K562 (cell line): Measurements from ENCODE around the gene TMEM266. TPM values are rescaled to one million over a fixed set of nuclear protein-coding genes. Genes with fewer than 3 reads are reported as not detected.
A peak's percentile ranks its signal among the peaks of the same experiment; 100 is the strongest.

ENCODE experiments used
- ILK ChIP-seq: fragments of 450-650 bp; IDR thresholded peaks from 2 replicates; pipeline ENCODE4 v1.6.1; 2016; ENCODE audit warnings: missing genetic modification characterization, low read depth, mild to moderate bottlenecking, missing compliant biosample characterization, moderate library complexity, borderline replicate concordance
- L3MBTL2 ChIP-seq: fragments of 450-650 bp; IDR thresholded peaks from 2 replicates; pipeline ENCODE4 v1.6.1; 2016; ENCODE audit warnings: mild to moderate bottlenecking, moderate library complexity
- PHB ChIP-seq: fragments of 250-450 bp; sonication (Bioruptor Pico); IDR thresholded peaks from 2 replicates; pipeline ENCODE4 v1.5.0; 2021
- RBBP5 ChIP-seq: fragments of 200-600 bp; sonication (generic); IDR thresholded peaks from 2 replicates; pipeline ENCODE4 v1.6.1; 2012; ENCODE audit warnings: borderline replicate concordance, mild to moderate bottlenecking, low read length, control low read depth, inconsistent platforms; ENCODE audit not compliant: insufficient read depth, poor library complexity, severe bottlenecking
- RBM25 ChIP-seq: fragments of 200-400 bp; formaldehyde crosslinking; IDR thresholded peaks from 2 replicates; pipeline ENCODE4 v1.6.1; 2018; ENCODE audit warnings: low read length, low read depth, moderate library complexity; ENCODE audit not compliant: severe bottlenecking
- RCOR1 ChIP-seq, 2 experiments: IDR thresholded peaks; 2 replicates each; pipeline ENCODE4 v1.6.1; 2012; ENCODE audit warnings: low read depth in 2 of 2, low read length in 2 of 2, borderline replicate concordance in 1 of 2, improper control_type of control experiment in 1 of 2
- TOE1 ChIP-seq, 2 experiments: fragments of 450-650 bp in 1 of 2; sonication (generic) in 1 of 2; formaldehyde crosslinking in 1 of 2; IDR thresholded peaks; 2 replicates each; pipeline versions ENCODE4 v1.7.1 to v1.8.0; 2016 to 2022; ENCODE audit warnings: borderline replicate concordance in 2 of 2, mild to moderate bottlenecking in 2 of 2, antibody characterized with exemption in 1 of 2, inconsistent platforms in 1 of 2, low read depth in 1 of 2, missing genetic modification reagents in 1 of 2, moderate library complexity in 1 of 2
- ZFP36 ChIP-seq: fragments of 150-350 bp; IDR thresholded peaks from 2 replicates; pipeline ENCODE4 v1.6.1; 2018; ENCODE audit warnings: low read length, low read depth; ENCODE audit not compliant: partially characterized antibody
- ZKSCAN1 ChIP-seq: fragments of 150-350 bp; IDR thresholded peaks from 2 replicates; pipeline ENCODE4 v1.6.1; 2016; ENCODE audit warnings: low read depth, low read length
- ZNF140 ChIP-seq: fragments of 250-450 bp; sonication (Bioruptor Pico); IDR thresholded peaks from 2 replicates; pipeline ENCODE4 v1.8.0; 2021; ENCODE audit warnings: moderate library complexity, mild to moderate bottlenecking, inconsistent platforms
- polyA plus RNA-seq, 8 experiments: library from polyadenylated mRNA; depleted of rRNA in 4 of 8; stranded (reverse) in 5 of 8; unstranded in 3 of 8; fragments of >200 nt; fragmentation: Nextera tagmentation in 2 of 8; fragmentation: Illumina TruSeq in 1 of 8; extraction: Ambion mirVana in 2 of 8; extraction: Trizol in 1 of 8; gene quantifications; 2 replicates each; pipeline versions ENCODE4 v1.2.1 to v1.2.3, GENCODE V29; 2011 to 2014; ENCODE audit warnings: inconsistent platforms in 1 of 8, missing spikeins in 1 of 8
- total RNA-seq, 7 experiments: library from RNA; depleted of rRNA in 6 of 7; stranded (reverse); fragments of >200 nt in 6 of 7; fragmentation: Illumina TruSeq in 2 of 7; extraction: Trizol in 2 of 7; gene quantifications; 2 replicates each; pipeline versions ENCODE4 v1.2.1 to v1.2.3, GENCODE V29; 2011 to 2021; ENCODE audit warnings: low replicate concordance in 1 of 7
- TF ChIP-seq, protein P1 (sequence below): fragments of 450-650 bp; IDR thresholded peaks from 2 replicates; pipeline ENCODE4 v1.7.0; 2016; ENCODE audit warnings: borderline replicate concordance
- TF ChIP-seq, protein P2 (sequence below): sonication (generic); formaldehyde crosslinking; IDR thresholded peaks from 2 replicates; pipeline ENCODE4 v1.8.1; 2023; ENCODE audit warnings: mild to moderate bottlenecking, missing genetic modification reagents

TMEM266 gene
- total and polyA plus RNA-seq, 9 of the 15 experiments (the other 6 are each of a cell fraction or from before 2014, with no cell fraction given), result not detected

DNA sequence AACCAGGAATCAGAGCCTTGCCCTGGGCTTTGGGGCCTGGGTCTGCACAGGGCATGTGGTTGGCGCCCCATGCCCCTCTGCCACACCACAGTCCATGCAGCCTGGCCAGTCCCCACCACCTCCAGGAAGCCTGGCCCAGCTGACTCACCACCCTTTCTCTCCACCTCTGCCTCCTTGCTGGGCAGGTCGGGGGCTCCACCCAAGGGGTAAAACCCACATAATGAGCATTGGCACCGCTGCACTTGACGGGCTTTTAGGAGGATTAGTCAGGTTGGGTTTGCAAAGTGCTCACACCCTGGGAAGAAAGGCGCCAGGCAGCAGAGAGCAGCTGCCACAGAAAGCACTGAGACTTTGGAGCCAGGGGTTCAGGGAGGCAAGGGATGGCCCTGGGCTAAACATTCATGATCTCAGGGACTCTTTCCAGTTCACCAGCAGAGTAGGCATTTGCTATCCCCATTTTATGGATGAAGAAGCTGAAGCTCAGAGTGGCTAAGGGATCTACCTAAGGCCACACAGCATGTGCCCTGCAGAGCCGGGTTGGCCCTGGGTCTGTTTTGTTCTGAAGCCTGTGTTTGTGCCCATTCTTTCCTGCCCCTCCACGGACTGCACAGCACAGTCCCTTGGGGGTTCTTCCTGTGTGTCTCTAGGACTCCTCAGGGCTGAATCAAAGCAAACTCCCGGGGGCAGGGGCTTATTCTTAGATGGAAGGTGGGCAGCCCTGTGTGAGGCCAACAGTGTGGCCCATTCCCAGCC, 138.1 kb downstream of the TMEM266 start (continued):
- TF ChIP-seq, protein P1, sequence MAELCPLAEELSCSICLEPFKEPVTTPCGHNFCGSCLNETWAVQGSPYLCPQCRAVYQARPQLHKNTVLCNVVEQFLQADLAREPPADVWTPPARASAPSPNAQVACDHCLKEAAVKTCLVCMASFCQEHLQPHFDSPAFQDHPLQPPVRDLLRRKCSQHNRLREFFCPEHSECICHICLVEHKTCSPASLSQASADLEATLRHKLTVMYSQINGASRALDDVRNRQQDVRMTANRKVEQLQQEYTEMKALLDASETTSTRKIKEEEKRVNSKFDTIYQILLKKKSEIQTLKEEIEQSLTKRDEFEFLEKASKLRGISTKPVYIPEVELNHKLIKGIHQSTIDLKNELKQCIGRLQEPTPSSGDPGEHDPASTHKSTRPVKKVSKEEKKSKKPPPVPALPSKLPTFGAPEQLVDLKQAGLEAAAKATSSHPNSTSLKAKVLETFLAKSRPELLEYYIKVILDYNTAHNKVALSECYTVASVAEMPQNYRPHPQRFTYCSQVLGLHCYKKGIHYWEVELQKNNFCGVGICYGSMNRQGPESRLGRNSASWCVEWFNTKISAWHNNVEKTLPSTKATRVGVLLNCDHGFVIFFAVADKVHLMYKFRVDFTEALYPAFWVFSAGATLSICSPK, result no peak
- TF ChIP-seq ZNF140 (CRISPR knock-in tag) (no peak), ILK (tag) (no peak), RCOR1 (IDR thresholded peaks at IDR 0.05; ENCODE audit: borderline replicate concordance in 1 of 2, low read depth in 2 of 2, low read length in 2 of 2) (no peak), ZKSCAN1 (no peak), TOE1 (IDR thresholded peaks at IDR 0.05; ENCODE audit: borderline replicate concordance) (no peak), TOE1 (CRISPR knock-in tag; IDR thresholded peaks at IDR 0.05; ENCODE audit: borderline replicate concordance, low read depth) (no peak), RBBP5 (no peak), L3MBTL2 (no peak), RBM25 (peak; percentile 76), ZFP36 (peak; percentile 52), PHB (CRISPR knock-in tag) (no peak)
- TF ChIP-seq, protein P2, sequence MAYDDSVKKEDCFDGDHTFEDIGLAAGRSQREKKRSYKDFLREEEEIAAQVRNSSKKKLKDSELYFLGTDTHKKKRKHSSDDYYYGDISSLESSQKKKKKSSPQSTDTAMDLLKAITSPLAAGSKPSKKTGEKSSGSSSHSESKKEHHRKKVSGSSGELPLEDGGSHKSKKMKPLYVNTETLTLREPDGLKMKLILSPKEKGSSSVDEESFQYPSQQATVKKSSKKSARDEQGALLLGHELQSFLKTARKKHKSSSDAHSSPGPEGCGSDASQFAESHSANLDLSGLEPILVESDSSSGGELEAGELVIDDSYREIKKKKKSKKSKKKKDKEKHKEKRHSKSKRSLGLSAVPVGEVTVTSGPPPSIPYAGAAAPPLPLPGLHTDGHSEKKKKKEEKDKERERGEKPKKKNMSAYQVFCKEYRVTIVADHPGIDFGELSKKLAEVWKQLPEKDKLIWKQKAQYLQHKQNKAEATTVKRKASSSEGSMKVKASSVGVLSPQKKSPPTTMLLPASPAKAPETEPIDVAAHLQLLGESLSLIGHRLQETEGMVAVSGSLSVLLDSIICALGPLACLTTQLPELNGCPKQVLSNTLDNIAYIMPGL, result no peak
- TF ChIP-seq, all 486 proteins: peak for 3
